G401 (cell line): ENCODE results near the gene ODAD4. TPM values are rescaled to one million over a fixed set of nuclear protein-coding genes. Genes with fewer than 3 reads are reported as not detected.

ENCODE experiments used
- DNase-seq: peaks from one replicate; pipeline ENCODE4 v3.0.0-alpha.2; 2015; ENCODE audit warnings: low spot score
- in situ Hi-C: cut with HindIII; loops from 2 replicates; pipeline ENCODE4 v1.10.0; 2016; ENCODE audit warnings: low sequenced_read_pairs, mixed read lengths
- total RNA-seq: library from RNA; depleted of rRNA; stranded (reverse); fragments of >200 nt; shearing (Covaris generic); gene quantifications from 2 replicates; pipeline ENCODE4 v1.2.3, GENCODE V29; 2014

ODAD4 gene
- total RNA-seq, 1 experiment from 2014 or later: 1.7 TPM

GRCh38 chr17:41935641-41936040 lies 5.2 kb downstream of the ODAD4 start:
- no peak for DNase-seq
- in situ Hi-C loops: no loop called here

DNA sequence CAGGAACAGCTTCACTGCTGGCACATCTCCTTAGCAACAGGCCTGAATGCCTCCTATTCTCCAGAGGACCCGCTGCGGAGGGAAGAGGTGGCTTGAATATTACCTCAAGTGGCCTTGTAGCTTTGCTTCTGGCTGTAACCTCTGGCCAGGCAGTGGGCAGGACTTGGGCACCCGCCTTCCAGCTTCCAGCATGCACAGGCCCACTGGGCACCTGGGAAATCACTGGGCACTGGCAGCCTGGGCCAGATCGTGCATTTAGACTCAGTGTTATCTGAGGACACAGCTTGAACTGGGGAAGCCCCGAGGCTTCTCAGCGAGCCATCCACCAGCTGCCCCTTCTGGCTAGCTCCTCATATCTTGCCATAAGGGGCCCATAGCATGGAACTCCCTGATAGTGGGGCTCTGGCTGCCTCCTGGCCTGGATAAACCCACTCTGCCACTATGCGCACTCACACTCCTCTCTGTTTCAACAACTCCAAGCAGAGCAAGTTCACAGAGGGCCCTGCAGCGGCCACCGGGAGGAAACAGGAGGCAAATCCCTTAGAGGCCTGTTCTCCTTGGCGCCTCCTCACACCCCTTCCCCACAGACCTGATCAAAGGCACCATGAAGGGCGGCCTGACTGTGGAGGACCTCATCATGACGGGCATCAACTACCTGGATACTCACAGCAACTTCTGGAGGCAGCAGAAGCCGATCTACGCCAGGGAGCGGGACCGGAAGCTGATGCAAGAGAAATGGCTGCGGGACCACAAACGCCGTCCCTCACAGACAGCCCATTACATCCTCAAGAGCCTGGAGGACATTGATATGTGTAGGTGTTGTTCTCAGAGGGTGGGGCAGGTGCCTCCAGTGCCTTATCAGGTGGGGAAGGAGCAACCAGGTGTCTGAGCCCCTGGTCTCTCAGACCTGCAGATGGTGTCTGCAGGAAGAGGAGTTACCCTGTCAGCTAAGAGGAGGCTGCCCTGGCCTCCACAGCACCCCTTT lies 7.8 kb downstream of the ODAD4 start:
- in situ Hi-C loops: no loop called here
- DNase-seq: no peak

GRCh38 chr17:41939044-41939692 lies 8.8 kb downstream of the ODAD4 start:
- DNase-seq: no peak
- in situ Hi-C loops: no loop called here

DNA sequence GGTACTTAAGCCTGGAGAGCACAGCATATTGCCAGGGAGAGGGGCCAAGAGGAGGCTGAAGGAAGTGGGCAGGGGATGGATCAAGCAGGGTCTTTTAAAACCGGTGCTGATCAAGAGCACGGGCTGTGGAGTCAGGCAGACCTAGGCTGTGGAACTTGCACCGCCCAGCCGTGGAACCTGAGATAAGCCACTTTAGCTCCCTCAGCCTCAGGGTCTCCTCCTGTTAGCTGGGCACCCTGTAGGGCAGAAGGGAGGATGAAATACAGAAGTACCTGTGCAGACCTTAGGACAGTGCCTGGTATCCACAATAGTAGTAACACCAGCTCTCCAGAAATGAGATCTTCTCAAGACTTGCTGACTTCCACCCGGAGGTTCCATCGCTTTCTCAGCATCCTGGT lies 9.3 kb downstream of the ODAD4 start:
- in situ Hi-C loops: no loop called here
- DNase-seq: no peak

GRCh38 chr17:41941168-41941567 lies 10.8 kb downstream of the ODAD4 start:
- no peak for DNase-seq
- in situ Hi-C loops: no loop called here

- in situ Hi-C loops: no loop called here
- no peak for DNase-seq
These were observed 12.4 kb downstream of the ODAD4 start for GRCh38 chr17:41942626-41943373.

DNA sequence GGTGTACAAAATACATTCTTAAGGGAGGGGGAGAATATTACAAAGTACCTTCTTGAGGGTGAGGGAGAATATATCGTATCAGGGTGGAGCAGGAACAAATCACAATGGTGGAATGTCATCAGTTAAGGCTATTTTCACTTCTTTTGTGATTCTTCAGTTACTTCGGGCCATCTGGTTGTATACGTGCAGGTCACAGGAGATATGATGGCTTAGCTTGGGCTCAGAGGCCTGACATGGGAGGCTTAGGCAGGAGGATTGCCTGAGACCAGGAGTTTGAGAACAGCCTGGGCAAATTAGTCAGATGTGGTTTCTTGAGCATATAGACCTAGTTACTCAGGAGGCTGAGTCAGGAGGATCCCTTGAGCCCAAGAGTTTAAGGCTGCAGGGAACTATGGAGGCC lies 13.1 kb downstream of the ODAD4 start:
- in situ Hi-C loops: no loop called here
- no peak for DNase-seq

DNA sequence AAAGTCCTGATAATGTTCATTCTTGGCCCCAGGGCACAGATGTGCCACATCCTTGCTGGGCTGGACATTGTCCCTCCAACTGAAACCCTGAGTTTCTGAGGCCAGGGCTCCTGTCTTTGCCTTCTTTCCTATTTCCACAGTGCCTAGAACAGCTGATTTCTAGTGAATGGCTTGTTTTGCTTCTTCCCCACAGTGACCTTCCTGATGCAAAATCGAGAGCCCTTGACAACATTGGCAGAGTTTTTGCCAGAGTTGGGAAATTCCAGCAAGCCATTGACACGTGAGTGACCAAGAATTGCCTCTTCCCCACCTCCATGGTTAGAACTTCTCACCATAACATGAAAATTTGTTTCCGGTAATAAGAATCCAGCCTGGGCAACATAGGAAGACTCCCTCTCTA lies 14.5 kb downstream of the ODAD4 start:
- in situ Hi-C loops: no loop called here
- DNase-seq: no peak

DNA sequence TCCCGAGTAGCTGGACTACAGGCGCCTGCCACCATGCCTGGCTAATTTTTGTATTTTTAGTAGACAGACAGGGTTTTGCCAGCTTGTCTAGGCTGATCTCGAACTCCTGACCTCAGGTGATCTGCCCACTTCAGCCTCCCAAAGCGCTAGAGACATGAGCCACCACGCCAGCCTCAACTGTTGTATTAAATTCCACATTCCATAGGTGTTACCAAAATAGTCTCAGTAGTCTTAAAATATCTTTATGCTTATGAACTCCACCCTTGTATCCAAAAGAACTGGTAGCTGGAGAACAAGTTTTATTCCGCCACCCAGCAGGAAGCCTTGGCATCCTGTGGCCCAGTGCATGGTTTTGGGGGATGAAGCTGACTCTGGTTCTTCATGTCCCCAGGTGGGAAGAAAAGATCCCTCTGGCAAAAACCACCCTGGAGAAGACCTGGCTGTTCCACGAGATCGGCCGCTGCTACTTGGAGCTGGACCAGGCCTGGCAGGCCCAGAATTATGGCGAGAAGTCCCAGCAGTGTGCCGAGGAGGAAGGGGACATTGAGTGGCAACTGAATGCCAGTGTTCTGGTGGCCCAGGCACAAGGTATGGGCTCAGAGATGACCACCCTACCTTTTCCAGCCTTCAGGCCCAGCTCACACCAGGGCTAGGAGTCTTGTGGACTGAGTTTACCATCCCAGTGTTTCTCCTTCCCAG lies 18.5 kb downstream of the ODAD4 start:
- no peak for DNase-seq
- in situ Hi-C loops: no loop called here

DNA sequence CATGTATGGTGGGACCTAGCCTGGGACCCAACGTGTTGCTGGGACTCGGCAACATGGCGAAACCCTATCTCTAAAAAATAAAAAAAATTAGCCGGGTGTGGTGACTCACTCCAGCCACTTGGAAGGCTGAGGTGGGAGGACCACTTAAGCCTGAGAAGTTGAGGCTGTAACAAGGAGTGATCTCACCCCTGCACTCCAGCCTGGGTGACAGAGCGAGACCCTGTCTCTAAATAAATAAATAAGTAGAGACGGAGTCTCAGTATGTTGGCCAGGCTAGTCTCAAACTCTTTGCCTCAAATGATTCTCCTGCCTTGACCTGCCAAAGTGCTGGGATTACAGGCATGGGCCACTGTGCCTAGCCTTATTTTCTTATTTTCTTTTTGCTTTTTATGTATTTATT lies 26.1 kb downstream of the ODAD4 start:
- no peak for DNase-seq
- in situ Hi-C loops: loop anchor here (10.0 kb wide), 2 partner anchors 152 to 232 kb away; no protein-coding TSS in a partner anchor

DNA sequence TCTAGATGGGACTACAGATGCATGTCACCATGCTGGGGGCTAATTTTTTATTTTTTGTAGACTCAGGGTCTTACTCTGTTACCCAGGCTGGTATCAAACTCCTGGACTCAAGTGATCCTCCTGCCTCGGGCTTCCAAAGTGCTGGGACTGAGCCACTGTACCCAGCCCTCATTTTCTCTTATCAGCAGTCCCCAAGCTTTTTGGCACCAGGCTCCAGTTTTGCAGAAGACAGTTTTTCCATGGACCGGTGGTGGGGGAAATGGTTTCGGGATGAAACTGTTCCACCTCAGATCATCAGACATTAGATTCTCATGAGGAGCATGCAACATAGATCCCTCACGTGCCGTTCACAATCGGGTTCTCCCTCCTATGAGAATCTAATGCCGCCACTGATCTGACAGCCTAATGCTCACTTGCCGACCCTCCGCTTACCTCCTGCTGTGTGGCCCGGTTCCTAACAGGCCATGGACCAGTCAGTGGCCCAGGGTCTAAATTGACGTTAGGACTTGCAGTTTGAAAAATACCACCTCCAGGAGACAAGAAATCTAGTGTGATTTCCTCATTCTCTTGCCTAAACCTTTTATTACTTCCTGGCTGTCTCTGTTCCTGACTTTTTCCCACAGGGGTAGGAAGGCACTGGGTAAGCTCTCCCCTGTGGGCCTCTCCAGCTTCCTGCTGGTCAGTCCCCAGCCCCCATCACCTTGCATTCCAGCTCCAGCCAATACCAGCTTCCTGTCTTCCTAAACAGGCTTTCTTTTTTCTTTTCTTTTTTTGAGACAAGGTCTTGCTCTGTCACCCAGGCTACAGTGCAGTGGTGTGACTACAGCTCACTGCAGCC lies 26.8 kb downstream of the ODAD4 start:
- no peak for DNase-seq
- in situ Hi-C loops: loop anchor here (10.0 kb wide), 2 partner anchors 152 to 232 kb away; no protein-coding TSS in a partner anchor

GRCh38 chr17:41957869-41958439 lies 27.5 kb downstream of the ODAD4 start:
- in situ Hi-C loops: loop anchor here (10.0 kb wide), 2 partner anchors 153 to 233 kb away; no protein-coding TSS in a partner anchor
- no peak for DNase-seq

- DNase-seq: no peak
- in situ Hi-C loops: loop anchor here (10.0 kb wide), 2 partner anchors 154 to 234 kb away; no protein-coding TSS in a partner anchor
These were observed 28.6 kb downstream of the ODAD4 start for GRCh38 chr17:41959030-41959335.

GRCh38 chr17:41959336-41960095 lies 29.1 kb downstream of the ODAD4 start:
- peak; percentile 41 for DNase-seq
- in situ Hi-C loops: loop anchor here (10.0 kb wide), 2 partner anchors 155 to 235 kb away; no protein-coding TSS in a partner anchor

DNA sequence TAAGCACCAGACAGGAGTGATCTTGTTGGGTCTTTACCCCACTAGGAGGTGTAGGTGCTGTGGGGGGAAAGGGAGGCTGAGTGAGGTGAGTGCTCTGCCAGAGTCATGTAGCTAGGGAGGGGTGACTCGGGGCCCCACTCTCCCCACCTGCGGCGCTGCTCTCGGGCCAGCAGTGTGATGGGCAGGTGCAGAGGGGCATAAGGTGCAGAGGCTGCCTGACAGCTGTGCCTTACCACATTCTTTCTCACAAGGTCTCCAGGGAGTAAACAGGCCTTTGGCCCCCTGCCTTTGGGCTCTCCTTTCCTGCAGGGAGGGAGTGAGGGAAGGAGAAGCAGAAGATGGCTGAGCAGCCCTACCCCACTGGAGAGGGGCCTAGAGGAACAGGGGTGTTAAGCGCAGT lies 31.7 kb downstream of the ODAD4 start:
- DNase-seq: no peak

GRCh38 chr17:41962768-41963434 lies 32.5 kb downstream of the ODAD4 start:
- in situ Hi-C loops: no loop called here
- DNase-seq: peak; percentile 81

More for the DNA sequence above, 31.7 kb downstream of the ODAD4 start:
- in situ Hi-C loops: no loop called here
